ENCODE data around the gene LYL1.
A peak's percentile ranks its signal among the peaks of the same experiment; 100 is the strongest.

LYL1 gene

DNA sequence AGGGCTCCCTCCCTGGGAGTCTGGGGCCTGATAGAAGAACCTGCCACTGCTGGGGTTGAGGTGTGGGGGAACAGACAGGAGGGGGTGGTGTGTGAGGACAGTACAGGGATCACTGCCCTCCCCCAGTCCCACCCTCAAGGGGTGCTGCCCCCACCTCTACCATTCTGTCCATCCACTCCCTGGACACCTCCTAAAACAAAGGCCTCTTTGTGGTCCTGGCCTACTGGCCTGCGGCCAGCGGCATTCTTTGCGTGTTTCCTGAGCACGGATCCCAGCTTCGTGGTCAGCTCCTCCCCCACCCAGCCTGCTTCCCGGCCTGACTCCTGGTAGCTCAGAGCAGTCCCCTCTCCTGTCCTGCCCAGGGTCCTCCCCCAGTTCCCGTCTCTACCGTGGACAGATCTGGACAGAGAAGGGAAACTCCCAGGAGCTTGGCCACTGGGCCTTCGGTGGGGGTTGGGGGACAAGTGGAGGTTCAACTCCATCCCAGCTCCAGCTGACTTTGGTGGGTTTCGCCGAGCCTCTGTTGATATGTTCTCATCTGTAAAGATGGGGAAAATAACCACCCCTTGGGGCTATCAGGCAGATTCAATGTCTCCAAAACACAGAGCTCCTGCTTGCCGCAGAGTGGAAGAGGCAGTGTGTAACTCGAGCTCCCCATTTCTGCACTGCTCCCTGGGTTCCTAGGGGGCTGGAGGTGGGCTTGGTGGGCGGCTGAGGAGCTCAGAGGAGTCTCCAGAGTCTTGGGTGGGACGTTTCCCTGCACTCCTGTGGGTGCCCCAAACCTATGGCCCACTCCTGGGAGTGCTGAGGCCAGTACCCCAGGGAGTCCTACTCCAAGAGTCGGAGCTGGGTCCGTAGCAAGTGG, 48.7 kb downstream of the LYL1 start:
- no peak for DNase-seq

DNA sequence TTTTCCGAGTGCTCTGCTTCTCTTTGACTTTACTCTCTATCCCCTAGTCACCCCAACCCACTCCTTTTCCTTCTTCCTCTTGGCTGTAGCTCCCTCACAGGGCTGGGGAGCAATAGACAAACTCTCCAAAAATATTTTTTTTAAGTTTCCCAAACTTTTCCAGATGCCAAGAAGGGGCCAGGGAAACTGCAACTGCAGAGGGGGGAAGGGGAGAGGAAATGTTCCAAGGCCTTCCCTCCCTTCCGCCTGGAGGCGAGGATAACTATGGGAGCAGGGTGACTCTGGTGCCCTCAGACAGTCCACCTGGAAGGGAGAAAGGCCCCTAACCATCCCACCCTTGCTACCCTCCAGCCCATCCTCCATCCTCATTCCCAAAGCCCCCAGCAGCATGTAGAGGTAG, 49.4 kb downstream of the LYL1 start:
- no peak for DNase-seq

DNA sequence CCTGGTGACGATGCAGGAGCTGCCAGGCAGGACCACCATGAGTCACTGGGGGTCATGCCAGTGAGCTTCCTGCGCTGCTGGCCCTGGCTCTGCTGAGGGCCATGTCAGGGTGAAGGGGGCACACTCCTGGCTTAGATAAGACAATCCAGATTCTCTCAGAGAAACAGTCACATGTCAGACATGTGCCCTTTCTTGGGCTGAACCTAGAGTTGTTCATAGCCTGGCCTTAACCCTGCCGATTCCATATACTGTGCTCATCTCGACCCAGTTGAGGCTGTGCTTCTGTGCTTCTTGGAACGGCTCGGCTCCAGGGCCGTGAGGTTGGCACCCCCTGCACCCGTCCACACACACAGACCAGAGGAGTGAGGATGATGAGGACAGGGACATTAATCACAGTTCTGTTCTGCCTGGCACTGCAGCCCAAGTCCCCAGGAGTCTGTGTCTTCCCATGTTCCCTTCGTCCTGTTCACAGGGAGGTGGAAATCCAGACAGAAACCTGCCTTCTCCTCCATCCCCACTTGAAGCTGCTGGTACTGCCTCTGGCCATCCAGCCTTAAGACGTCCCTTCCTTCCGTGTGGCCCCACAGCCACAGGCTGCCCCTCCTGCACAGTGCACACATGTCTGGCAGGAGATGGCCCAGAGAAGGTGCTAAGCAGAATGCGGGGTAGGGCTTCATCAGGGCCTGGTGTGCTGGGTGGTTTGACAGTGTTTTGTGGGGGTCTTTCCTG, 50.0 kb downstream of the LYL1 start:
- DNase-seq, result no peak

DNA sequence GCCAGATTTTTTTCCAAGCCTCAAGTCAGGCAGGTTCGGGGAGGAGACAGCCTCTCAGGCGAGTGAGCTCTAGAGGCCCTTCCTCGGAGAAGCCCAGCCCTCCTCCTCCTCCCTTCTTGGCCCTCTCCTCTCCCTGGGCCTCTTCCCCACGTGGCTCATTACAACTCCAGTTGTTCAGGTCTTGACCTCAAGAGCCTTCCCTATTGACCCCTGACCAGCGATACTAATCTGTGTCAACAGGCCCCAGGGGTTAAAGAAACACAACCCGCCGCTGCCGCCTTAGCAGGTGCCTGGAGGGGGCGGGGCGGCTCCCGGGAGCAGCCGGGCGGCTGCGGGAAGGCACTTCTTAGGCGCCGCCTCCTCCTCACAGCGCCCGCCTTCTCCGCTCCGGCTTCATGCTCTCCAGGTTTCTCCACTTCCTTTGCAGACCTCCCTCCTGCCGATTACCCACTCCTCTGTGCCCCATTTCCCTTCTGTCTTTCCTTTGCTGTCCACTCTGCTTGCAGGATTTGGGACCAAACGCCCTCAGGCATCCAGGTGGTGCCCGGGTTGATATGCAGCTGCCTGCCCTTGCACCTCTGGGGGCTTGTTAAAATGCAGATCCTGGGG, 51.0 kb downstream of the LYL1 start:
- DNase-seq, result peak; percentile 40

DNA sequence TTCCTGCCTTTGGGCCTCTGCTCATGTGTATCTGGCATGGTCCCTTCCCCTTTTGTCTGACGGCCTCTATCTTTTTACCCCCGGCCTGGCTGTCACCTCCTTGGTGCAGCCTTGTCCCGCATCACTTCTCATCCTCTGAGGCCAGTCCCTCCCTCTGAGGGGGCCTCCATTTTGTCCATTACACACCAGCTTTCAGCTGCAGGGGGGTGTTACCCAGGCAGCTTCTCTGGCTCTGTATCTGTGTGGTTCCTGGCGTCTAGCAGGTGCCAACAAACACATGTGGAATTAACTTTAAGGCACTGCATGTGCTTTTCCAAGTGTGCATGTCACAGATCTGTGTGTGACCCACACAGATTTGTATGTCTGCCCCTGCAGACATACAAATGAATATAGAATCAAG, 52.4 kb downstream of the LYL1 start:
- no peak for DNase-seq

All from activated CD4-positive, alpha-beta T cell treated with anti-CD3 and anti-CD28 coated beads for 48 hours (primary cell).